ENCODE measurements around the gene CFAP299.

- TF ChIP-seq POLR2A (IDR thresholded peaks at IDR 0.05; ENCODE audit: low read depth, low read length): no peak
- no peak for TF ChIP-seq POLR2AphosphoS5 (IDR thresholded peaks at IDR 0.05; ENCODE audit: low read depth, low read length)
- TF ChIP-seq SPI1 (IDR thresholded peaks at IDR 0.05; ENCODE audit: low read depth, low read length): no peak
- TF ChIP-seq POU2F2 (IDR thresholded peaks at IDR 0.05; ENCODE audit: low read depth, low read length): no peak
- TF ChIP-seq TAF1 (IDR thresholded peaks at IDR 0.05; ENCODE audit: low read depth, low read length): no peak
- no peak for TF ChIP-seq PAX5 (IDR thresholded peaks at IDR 0.05; ENCODE audit: insufficient read depth, low read length, severe bottlenecking)
Observed at GRCh38 chr4:80897537-80898303, 562.2 kb downstream of the CFAP299 start.

Measured in GM12891 (cell line).